ENCODE results near the gene MCAT. TPM values are rescaled to one million over a fixed set of nuclear protein-coding genes. Genes with fewer than 3 reads are reported as not detected.

MCAT gene
- total and polyA plus RNA-seq, 2 of the 4 experiments (the other 2 are of a cell fraction): 7.3 to 19.7 TPM

GRCh38 chr22:43135565-43135964 lies 7.6 kb downstream of the MCAT start:
- Histone ChIP-seq H3K79me1 (ENCODE audit: low read depth in 1 of 2, low read length in 2 of 2) (peaks cover 3 to 5% of the 10 kb centered on the region in 2 experiments; a peak in 1 of 4 replicates), H3K4me3 (ENCODE audit: insufficient read depth, low read depth, low read length) (no peak overlapping the region), H2BK5ac (ENCODE audit: low read depth, low read length, poor library complexity, severe bottlenecking) (no peak overlapping the region), H3K18ac (ENCODE audit: low read depth, low read length) (no peak overlapping the region), H4K5ac (ENCODE audit: low read depth, low read length) (no peak overlapping the region), H4K8ac (ENCODE audit: low read depth in 2 of 2, low read length in 2 of 2) (no peak overlapping the region), H2AK9ac (replicated peaks; ENCODE audit: low read depth, low read length, poor library complexity) (no peak overlapping the region), H3K4me1 (ENCODE audit: control insufficient read depth, insufficient read depth, low read length) (no peaks in the 10 kb centered on the region), H3K36me3 (ENCODE audit: control insufficient read depth, insufficient read depth, low read length) (peaks cover 46% of the 10 kb centered on the region), H3K9me1 (ENCODE audit: insufficient read depth, low read length) (no peaks in the 10 kb centered on the region), H3K9ac (ENCODE audit: low read depth, low read length) (no peak overlapping the region), H2AFZ (replicated peaks; ENCODE audit: low read length, poor library complexity) (no peak overlapping the region), H3K9me3 (ENCODE audit: control insufficient read depth, insufficient read depth, low read length) (no peaks in the 10 kb centered on the region), H3K27me3 (ENCODE audit: control insufficient read depth, insufficient read depth, low read length) (no peaks in the 10 kb centered on the region), H3K23ac (ENCODE audit: low read depth, low read length) (no peak overlapping the region), H3K56ac (ENCODE audit: extremely low read depth, insufficient read depth, low read length) (no peak overlapping the region), H2BK120ac (ENCODE audit: low read depth, low read length) (no peak overlapping the region), H3K4me2 (ENCODE audit: low read depth, low read length) (no peak overlapping the region), H3K14ac (replicated peaks; ENCODE audit: low read depth, low read length) (no peak overlapping the region), H2BK20ac (ENCODE audit: low read depth, low read length) (no peak overlapping the region), H3K27ac (ENCODE audit: insufficient read depth, low read length) (no peak overlapping the region), H4K20me1 (ENCODE audit: insufficient read depth, low read length) (no peaks in the 10 kb centered on the region; the same call in 1 of the 2 replicates), H4K91ac (ENCODE audit: insufficient read depth, low read depth, low read length) (no peak overlapping the region), H2AK5ac (ENCODE audit: low read depth, low read length) (no peak overlapping the region), H3K4ac (ENCODE audit: low read depth, low read length) (no peak overlapping the region), H2BK15ac (ENCODE audit: low read depth, low read length) (no peak overlapping the region)
- intact Hi-C loops (cut with micrococcal nuclease): no loop called here
- in situ Hi-C loops (cut with MboI; ENCODE audit: low sequenced_read_pairs): no loop called here
- ChIA-PET CTCF (no interaction called here), POLR2A (ENCODE audit: unreplicated experiment) (no interaction called here)
- BruUV-seq (replicated peaks): no TSS peak
- DNase-seq (no peak), ATAC-seq (ENCODE audit: low read depth) (no peak)
- no CpG with 5 or more reads among the region's 5 CpGs for WGBS, 2 experiments (ENCODE audit: extremely low coverage in 2 of 2, insufficient read length in 1 of 2)
- dilution Hi-C loops (cut with HindIII; ENCODE audit: low sequenced_read_pairs, unreplicated experiment): no loop called here
- TF ChIP-seq CEBPB (IDR thresholded peaks at IDR 0.05; ENCODE audit: low read depth, low read length): no peak

Data from IMR-90 (cell line).